Thymus (tissue), 11 donors: ENCODE results near the gene MTUS2. TPM values are rescaled to one million over a fixed set of nuclear protein-coding genes. Genes with fewer than 3 reads are reported as not detected.

ENCODE experiments used
- DNase-seq, 9 donors: peaks; one replicate each; pipeline ENCODE4 v3.0.0-alpha.2; 2013; ENCODE audit warnings: low spot score in 9 of 9, low read depth in 6 of 9, missing footprints in 1 of 9
- H3K27ac ChIP-seq, 2 donors: one replicate each; pipeline ENCODE4 v1.5.1; 2013; ENCODE audit warnings: control low read depth in 1 of 2, low read depth in 1 of 2, low read length in 1 of 2, mild to moderate bottlenecking in 1 of 2, moderate library complexity in 1 of 2
- H3K27me3 ChIP-seq, 2 donors: one replicate each; pipeline ENCODE4 v1.5.1; 2013; ENCODE audit warnings: low read length in 1 of 2; ENCODE audit not compliant: control insufficient read depth in 2 of 2, insufficient read depth in 1 of 2
- H3K36me3 ChIP-seq, 2 donors: one replicate each; pipeline ENCODE4 v1.5.1; 2013; ENCODE audit warnings: low read length in 1 of 2, mild to moderate bottlenecking in 1 of 2, moderate library complexity in 1 of 2; ENCODE audit not compliant: control insufficient read depth in 2 of 2, insufficient read depth in 2 of 2
- H3K4me1 ChIP-seq, 2 donors: one replicate each; pipeline ENCODE4 v1.5.1; 2013; ENCODE audit warnings: low read length in 2 of 2; ENCODE audit not compliant: control insufficient read depth in 2 of 2, insufficient read depth in 2 of 2
- H3K4me3 ChIP-seq, 2 donors: one replicate each; pipeline ENCODE4 v1.5.1; 2013; ENCODE audit warnings: low read length in 2 of 2, control low read depth in 1 of 2, mild to moderate bottlenecking in 1 of 2
- H3K9me3 ChIP-seq, 2 donors: one replicate each; pipeline ENCODE4 v1.5.1; 2013; ENCODE audit warnings: low read length in 1 of 2, mild to moderate bottlenecking in 1 of 2; ENCODE audit not compliant: control insufficient read depth in 2 of 2, insufficient read depth in 1 of 2
- WGBS: extraction: QIAGEN DNeasy Blood & Tissue Kit; methylation state at CpG from one replicate; pipeline ENCODE4 v1.1.7; 2013; 5-methylcytosine and 5-hydroxymethylcytosine counted together
- polyA plus RNA-seq: library from polyadenylated mRNA; stranded (reverse); fragments of 200-250 nt; gene quantifications from one replicate; pipeline ENCODE4 v1.2.3, GENCODE V29; 2013
- total RNA-seq: library from RNA; stranded (reverse); fragments of 120-200 nt; gene quantifications from one replicate; pipeline ENCODE4 v1.2.4, GENCODE V29; 2013
- donor health status: healthy.

The MTUS2 gene
- total and polyA plus RNA-seq, 2 donors: 0.09 to 0.18 TPM

- no peaks in the 10 kb centered on the region for H3K9me3 ChIP-seq
- H3K27me3 ChIP-seq: no peaks in the 10 kb centered on the region
- 95% methylated on average over 2 of the region's 2 CpGs for WGBS
- H3K36me3 ChIP-seq: no peaks in the 10 kb centered on the region
- no peak overlapping the region for H3K4me3 ChIP-seq
- no peak for DNase-seq
- no peaks in the 10 kb centered on the region for H3K4me1 ChIP-seq
- H3K27ac ChIP-seq: no peak overlapping the region
Measured at GRCh38 chr13:29136341-29136740, 316.2 kb downstream of the MTUS2 start.

GRCh38 chr13:29137016-29137415 is 316.9 kb downstream of the MTUS2 start:
- no peaks in the 10 kb centered on the region for H3K27me3 ChIP-seq
- H3K27ac ChIP-seq: no peak overlapping the region
- no peak overlapping the region for H3K4me3 ChIP-seq
- H3K4me1 ChIP-seq: no peaks in the 10 kb centered on the region
- WGBS: 98% methylated on average over 1 of the region's 1 CpG
- no peaks in the 10 kb centered on the region for H3K36me3 ChIP-seq
- H3K9me3 ChIP-seq: no peaks in the 10 kb centered on the region
- no peak for DNase-seq

- no peaks in the 10 kb centered on the region for H3K27me3 ChIP-seq
- WGBS: 83% methylated on average over 1 of the region's 1 CpG
- no peaks in the 10 kb centered on the region for H3K36me3 ChIP-seq
- no peak overlapping the region for H3K27ac ChIP-seq
- H3K9me3 ChIP-seq: no peaks in the 10 kb centered on the region
- DNase-seq: no peak
- no peaks in the 10 kb centered on the region for H3K4me1 ChIP-seq
- no peak overlapping the region for H3K4me3 ChIP-seq
Measured at GRCh38 chr13:29137995-29138394, 317.9 kb downstream of the MTUS2 start.

- Histone ChIP-seq H3K27me3 (no peaks in the 10 kb centered on the region), H3K4me3 (no peak overlapping the region), H3K9me3 (no peaks in the 10 kb centered on the region), H3K36me3 (no peaks in the 10 kb centered on the region), H3K4me1 (no peaks in the 10 kb centered on the region), H3K27ac (no peak overlapping the region)
- DNase-seq: no peak
- WGBS: 26% methylated on average over 4 of the region's 4 CpGs
Measured at GRCh38 chr13:29140277-29140676, 320.1 kb downstream of the MTUS2 start.

- no peak overlapping the region for H3K4me3 ChIP-seq
- no peaks in the 10 kb centered on the region for H3K4me1 ChIP-seq
- WGBS: 92% methylated on average over 1 of the region's 1 CpG
- H3K36me3 ChIP-seq: no peaks in the 10 kb centered on the region
- no peaks in the 10 kb centered on the region for H3K9me3 ChIP-seq
- no peak for DNase-seq
- no peaks in the 10 kb centered on the region for H3K27me3 ChIP-seq
- H3K27ac ChIP-seq: no peak overlapping the region
Measured at GRCh38 chr13:29143847-29144246, 323.7 kb downstream of the MTUS2 start.

- Histone ChIP-seq H3K27ac (no peak overlapping the region), H3K9me3 (peaks cover 0 to 2% of the 10 kb centered on the region in 2 donors), H3K4me1 (no peaks in the 10 kb centered on the region), H3K27me3 (no peaks in the 10 kb centered on the region), H3K36me3 (no peaks in the 10 kb centered on the region), H3K4me3 (no peak overlapping the region)
- no peak for DNase-seq
- WGBS: 90% methylated on average over 2 of the region's 2 CpGs
Measured at GRCh38 chr13:29154390-29154789, 334.3 kb downstream of the MTUS2 start.

- Histone ChIP-seq H3K27me3 (no peaks in the 10 kb centered on the region), H3K36me3 (no peaks in the 10 kb centered on the region), H3K27ac (no peak overlapping the region), H3K4me1 (no peaks in the 10 kb centered on the region), H3K4me3 (no peak overlapping the region), H3K9me3 (peaks cover 0 to 2% of the 10 kb centered on the region in 2 donors)
- WGBS: 66% methylated on average over 1 of the region's 1 CpG
- no peak for DNase-seq
Measured at GRCh38 chr13:29156136-29156535, 336.0 kb downstream of the MTUS2 start.

GRCh38 chr13:29159871-29160270 is 339.7 kb downstream of the MTUS2 start:
- Histone ChIP-seq H3K27me3 (no peaks in the 10 kb centered on the region), H3K36me3 (no peaks in the 10 kb centered on the region), H3K4me3 (no peak overlapping the region), H3K9me3 (no peaks in the 10 kb centered on the region), H3K27ac (no peak overlapping the region), H3K4me1 (no peaks in the 10 kb centered on the region)
- WGBS: 96% methylated on average over 5 of the region's 5 CpGs
- DNase-seq: no peak

- no peaks in the 10 kb centered on the region for H3K27me3 ChIP-seq
- 22% methylated on average over 3 of the region's 3 CpGs for WGBS
- H3K4me1 ChIP-seq: no peaks in the 10 kb centered on the region
- no peak for DNase-seq
- no peaks in the 10 kb centered on the region for H3K9me3 ChIP-seq
- no peaks in the 10 kb centered on the region for H3K36me3 ChIP-seq
- H3K27ac ChIP-seq: no peak overlapping the region
- H3K4me3 ChIP-seq: no peak overlapping the region
Measured at GRCh38 chr13:29160862-29161261, 340.7 kb downstream of the MTUS2 start.

GRCh38 chr13:29161676-29162075 is 341.5 kb downstream of the MTUS2 start:
- no peak overlapping the region for H3K27ac ChIP-seq
- no peaks in the 10 kb centered on the region for H3K36me3 ChIP-seq
- DNase-seq: no peak
- H3K27me3 ChIP-seq: no peaks in the 10 kb centered on the region
- 71% methylated on average over 6 of the region's 6 CpGs for WGBS
- H3K9me3 ChIP-seq: no peaks in the 10 kb centered on the region
- H3K4me1 ChIP-seq: no peaks in the 10 kb centered on the region
- no peak overlapping the region for H3K4me3 ChIP-seq
